Glutamatergic neuron (in vitro differentiated cells): Measurements from ENCODE around the gene ERCC3. TPM values are rescaled to one million over a fixed set of nuclear protein-coding genes. Genes with fewer than 3 reads are reported as not detected.

Experiments
- DNase-seq: peaks from one replicate; pipeline ENCODE4 v3.0.0; 2022
- H3K27ac Mint-ChIP-seq: one replicate; pipeline ENCODE4 v1.8.0; 2020; ENCODE audit warnings: mild to moderate bottlenecking, mixed read lengths, inconsistent platforms; ENCODE audit not compliant: unreplicated experiment
- H3K27me3 Mint-ChIP-seq: one replicate; pipeline ENCODE4 v1.8.0; 2020; ENCODE audit warnings: mild to moderate bottlenecking, moderate library complexity, mixed read lengths, inconsistent platforms; ENCODE audit not compliant: unreplicated experiment
- H3K36me3 Mint-ChIP-seq: one replicate; pipeline ENCODE4 v1.8.0; 2020; ENCODE audit warnings: mild to moderate bottlenecking, mixed read lengths, inconsistent platforms; ENCODE audit not compliant: unreplicated experiment
- H3K4me1 Mint-ChIP-seq: one replicate; pipeline ENCODE4 v1.8.0; 2020; ENCODE audit warnings: mild to moderate bottlenecking, low read depth, mixed read lengths, inconsistent platforms; ENCODE audit not compliant: unreplicated experiment
- H3K4me3 Mint-ChIP-seq: one replicate; pipeline ENCODE4 v1.8.0; 2020; ENCODE audit warnings: mild to moderate bottlenecking, mixed read lengths, inconsistent platforms; ENCODE audit not compliant: unreplicated experiment
- H3K9me3 Mint-ChIP-seq: one replicate; pipeline ENCODE4 v1.8.0; 2020; ENCODE audit warnings: mild to moderate bottlenecking, moderate library complexity, mixed read lengths, inconsistent platforms; ENCODE audit not compliant: unreplicated experiment
- CTCF ChIP-seq: fragments of 200-600 bp; sonication (generic); IDR thresholded peaks from one replicate; pipeline ENCODE4 v1.5.0; 2021; ENCODE audit not compliant: partially characterized antibody, unreplicated experiment
- long read RNA-seq: library from polyadenylated mRNA; unstranded; transcript quantifications from one replicate; pipeline ENCODE4 v2.0.0, GENCODE V29; 2020; ENCODE audit not compliant: unreplicated experiment
- total RNA-seq: library from RNA; stranded (reverse); fragmentation: NEBNext Ultra II Directional; extraction: Animal tissue kit (Norgen Biotek cat#: 25700); gene quantifications from one replicate; pipeline ENCODE4 v1.2.1, GENCODE V29; 2021; ENCODE audit not compliant: unreplicated experiment

ERCC3 gene
- total RNA-seq, result 54.0 TPM
- long read RNA-seq, transcript ERCC3-201 (15 exons, 2,750 nt), result major isoform, 20 of 27 reads
- long read RNA-seq, partial matches to known transcripts, result 3 of 27 reads
- long read RNA-seq, other reads (novel, unspliced or antisense), result 4 of 27 reads

- Mint-ChIP-seq H3K27me3 (peaks cover 2% of the 10 kb centered on the region), H3K9me3 (no peaks in the 10 kb centered on the region), H3K4me3 (peak within 1 kb of the TSS; percentile 100), H3K36me3 (peaks cover 2% of the 10 kb centered on the region), H3K27ac (peak within 1 kb of the TSS; percentile 96), H3K4me1 (peaks cover 8% of the 10 kb centered on the region)
- DNase-seq, result peak; percentile 90
- no peak for TF ChIP-seq CTCF
Observed at GRCh38 chr2:127293748-127294562, at the start of gene ERCC3. ERCC3 (minus strand) TSS chr2:127294144; CDS start chr2:127294081, 63 bp downstream.

DNA sequence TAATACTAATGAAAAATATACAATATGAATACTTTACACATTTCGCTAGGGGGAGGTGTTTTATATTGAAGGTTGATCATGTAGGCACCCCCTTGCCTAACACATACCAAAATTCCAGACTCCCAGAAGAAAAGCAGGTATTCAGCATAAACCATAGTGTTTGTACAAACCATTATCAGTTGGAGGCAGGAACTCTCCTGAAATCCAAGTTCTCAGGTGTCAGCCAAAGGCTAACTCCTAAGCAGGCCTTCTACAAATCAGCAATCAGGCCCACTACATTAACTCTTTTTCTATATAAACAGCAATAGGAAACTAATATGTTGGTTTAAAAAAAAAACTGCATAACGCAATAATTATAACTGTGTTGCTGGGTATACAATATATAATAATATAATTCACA lies 49.3 kb upstream of the ERCC3 start:
- no peak overlapping the region for H3K4me3 Mint-ChIP-seq
- TF ChIP-seq CTCF, result no peak

DNA sequence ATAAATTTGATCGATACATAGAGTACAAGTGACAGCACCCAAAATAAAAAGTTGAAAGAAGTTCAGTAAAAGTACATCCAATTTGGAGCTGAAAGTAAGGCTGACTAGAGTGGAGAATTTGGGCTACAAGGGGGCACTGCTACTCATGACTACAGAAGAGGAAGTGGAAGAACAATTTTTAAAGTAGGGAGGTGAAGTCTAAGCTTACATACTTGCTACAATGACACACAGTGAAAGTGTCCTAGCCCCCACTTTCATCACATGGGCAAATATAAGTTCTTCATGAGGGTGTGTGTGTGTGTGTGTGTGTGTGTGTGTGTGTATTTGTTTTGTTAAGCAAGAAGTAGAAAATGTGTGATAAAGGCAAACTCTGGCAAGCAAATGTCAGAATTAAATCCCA lies 48.2 kb upstream of the ERCC3 start:
- Mint-ChIP-seq H3K36me3 (no peaks in the 10 kb centered on the region), H3K4me3 (no peak overlapping the region), H3K27me3 (no peaks in the 10 kb centered on the region), H3K4me1 (peaks cover 3% of the 10 kb centered on the region), H3K9me3 (no peaks in the 10 kb centered on the region), H3K27ac (no peak overlapping the region)
- no peak for TF ChIP-seq CTCF
- no peak for DNase-seq

More for the DNA sequence above, 49.3 kb upstream of the ERCC3 start:
- no peak overlapping the region for H3K27ac Mint-ChIP-seq
- H3K4me1 Mint-ChIP-seq, result peaks cover 6% of the 10 kb centered on the region
- no peaks in the 10 kb centered on the region for H3K36me3 Mint-ChIP-seq
- H3K27me3 Mint-ChIP-seq, result no peaks in the 10 kb centered on the region
- no peaks in the 10 kb centered on the region for H3K9me3 Mint-ChIP-seq
- no peak for DNase-seq

GRCh38 chr2:127332335-127332734 lies 38.4 kb upstream of the ERCC3 start:
- H3K27me3 Mint-ChIP-seq, result no peaks in the 10 kb centered on the region
- no peaks in the 10 kb centered on the region for H3K36me3 Mint-ChIP-seq
- TF ChIP-seq CTCF, result no peak
- peaks cover 2% of the 10 kb centered on the region for H3K9me3 Mint-ChIP-seq
- H3K27ac Mint-ChIP-seq, result no peak overlapping the region
- no peak for DNase-seq
- no peak overlapping the region for H3K4me3 Mint-ChIP-seq
- no peaks in the 10 kb centered on the region for H3K4me1 Mint-ChIP-seq

DNA sequence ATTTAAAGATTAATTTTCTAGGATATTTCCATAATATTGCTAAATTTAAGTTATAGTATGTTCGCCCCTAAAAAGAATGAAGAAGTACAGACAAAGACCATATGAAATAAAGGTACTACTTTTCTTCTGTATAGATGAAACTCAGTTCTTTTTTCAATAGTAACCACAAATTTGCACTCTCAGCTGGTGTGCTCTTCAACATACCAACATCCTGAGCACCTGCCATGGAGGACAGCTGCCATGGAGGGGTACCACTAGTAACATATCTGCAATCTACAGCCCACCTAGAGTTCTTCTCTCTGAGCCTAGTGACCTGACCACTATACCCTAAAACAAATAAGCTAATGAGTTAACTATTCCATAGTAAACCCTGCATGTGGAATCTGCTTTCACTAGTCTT lies 36.8 kb upstream of the ERCC3 start:
- no peak overlapping the region for H3K27ac Mint-ChIP-seq

More for the DNA sequence above, 36.8 kb upstream of the ERCC3 start:
- no peaks in the 10 kb centered on the region for H3K27me3 Mint-ChIP-seq
- H3K4me3 Mint-ChIP-seq, result no peak overlapping the region
- peaks cover 2% of the 10 kb centered on the region for H3K9me3 Mint-ChIP-seq
- no peak for TF ChIP-seq CTCF
- H3K36me3 Mint-ChIP-seq, result no peaks in the 10 kb centered on the region
- H3K4me1 Mint-ChIP-seq, result no peaks in the 10 kb centered on the region
- no peak for DNase-seq
